Spleen (tissue), 11 donors: Measurements from ENCODE around the gene HMCN2. TPM values are rescaled to one million over a fixed set of nuclear protein-coding genes. Genes with fewer than 3 reads are reported as not detected.

Source experiments
- DNase-seq: peaks from one replicate; pipeline ENCODE4 v3.0.0-alpha.2; 2020
- H3K27ac ChIP-seq, 8 donors: fragments of 200-600 bp; sonication (generic) in 7 of 8; 1 replicate in 4 of 8; 2 replicates in 4 of 8; pipeline versions ENCODE4 v1.5.0 to v1.8.0; 2016 to 2021; ENCODE audit warnings: inconsistent platforms in 4 of 8, mild to moderate bottlenecking in 4 of 8, moderate library complexity in 1 of 8
- H3K27me3 ChIP-seq, 7 donors: fragments of 200-600 bp; sonication (generic) in 6 of 7; replicated peaks in 1 of 7; 1 replicate in 4 of 7; 2 replicates in 3 of 7; pipeline versions ENCODE4 v1.5.0 to v1.8.0; 2016 to 2021; ENCODE audit warnings: inconsistent platforms in 3 of 7, mild to moderate bottlenecking in 1 of 7
- H3K36me3 ChIP-seq, 6 donors: fragments of 200-600 bp; sonication (generic) in 5 of 6; 1 replicate in 4 of 6; 2 replicates in 2 of 6; pipeline versions ENCODE4 v1.5.0 to v1.8.0; 2016 to 2021; ENCODE audit warnings: inconsistent platforms in 2 of 6
- H3K4me1 ChIP-seq, 6 donors: fragments of 200-600 bp; sonication (generic) in 5 of 6; 1 replicate in 3 of 6; 2 replicates in 3 of 6; pipeline versions ENCODE4 v1.5.0 to v1.8.0; 2016 to 2021; ENCODE audit warnings: inconsistent platforms in 3 of 6
- H3K4me3 ChIP-seq, 8 donors: fragments of 200-600 bp; sonication (generic) in 7 of 8; 1 replicate in 4 of 8; 2 replicates in 4 of 8; pipeline versions ENCODE4 v1.5.0 to v1.8.0; 2016 to 2021; ENCODE audit warnings: inconsistent platforms in 4 of 8, mild to moderate bottlenecking in 4 of 8, moderate library complexity in 2 of 8
- H3K9me3 ChIP-seq, 8 donors: fragments of 200-600 bp; sonication (generic) in 7 of 8; 1 replicate in 4 of 8; 2 replicates in 4 of 8; pipeline versions ENCODE4 v1.5.0 to v1.8.0; 2016 to 2021; ENCODE audit warnings: inconsistent platforms in 4 of 8
- POLR2A ChIP-seq, 3 donors: fragments of 450-650 bp; IDR thresholded peaks; one replicate each; pipeline ENCODE4 v1.5.1; 2017; ENCODE audit warnings: antibody characterized with exemption in 3 of 3, mild to moderate bottlenecking in 1 of 3
- POLR2AphosphoS5 ChIP-seq, 3 donors: sonication (generic); formaldehyde crosslinking; IDR thresholded peaks; one replicate each; pipeline ENCODE4 v1.5.1; 2017; ENCODE audit warnings: antibody characterized with exemption in 3 of 3
- WGBS, 5 donors: extraction: QIAGEN DNeasy Blood & Tissue Kit in 3 of 5; methylation state at CpG; one replicate each; pipeline versions ENCODE4 v1.1.5 to v1.1.7; 2013 to 2018; 5-methylcytosine and 5-hydroxymethylcytosine counted together
- intact Hi-C: fragments of 100-400 bp; cut with DNase I; formaldehyde crosslinking; loops from one replicate; pipeline ENCODE4 v1.15.0; 2023; ENCODE audit warnings: low total_unique reads
- polyA plus RNA-seq, 3 donors: library from polyadenylated mRNA; stranded (reverse); fragments of 200-250 nt; gene quantifications; one replicate each; pipeline ENCODE4 v1.2.1, GENCODE V29; 2013
- total RNA-seq, 7 donors: library from RNA; depleted of rRNA in 3 of 7; stranded (reverse); fragments of >200 nt in 3 of 7; fragmentation: NEBNext Ultra II Directional in 4 of 7; extraction: Animal tissue kit (Norgen Biotek cat#: 25700) in 4 of 7; gene quantifications; one replicate each; pipeline versions ENCODE4 v1.1.0 to v1.2.1, GENCODE V29; 2016 to 2021
- TF ChIP-seq, protein P1 (sequence below), 11 experiments: fragments of 200-600 bp in 7 of 11; fragments of 450-650 bp in 4 of 11; sonication (generic) in 4 of 11; IDR thresholded peaks in 8 of 11; conservative IDR thresholded peaks in 3 of 11; 1 replicate in 7 of 11; 2 replicates in 4 of 11; pipeline versions ENCODE4 v1.4.0 to v1.8.0; 2016 to 2021; ENCODE audit warnings: antibody characterized with exemption in 11 of 11, inconsistent platforms in 4 of 11, mild to moderate bottlenecking in 1 of 11
- donor health status: healthy with polysubstance abuse.
- donor health status: DM: no; HTN: no; CAD: no; lungs with moderate emphysema.
- donor health status: DM: no; HTN: no; CAD: no.
- donor health status: Bipolar disorder and iron deficiency.
- donor health status: healthy.
- donor health status: DM: no; HTN: no; CAD: no.
- donor health status: DM: yes; HTN: yes; CAD: no.

HMCN2 gene
- total and polyA plus RNA-seq, 10 donors, result 0.09 to 1.9 (median 0.73) TPM

- no peak for DNase-seq
- H3K27me3 ChIP-seq, result peaks cover 0 to 66% (median 17%) of the 10 kb centered on the region in 7 donors
These were observed 208.0 kb downstream of the HMCN2 start for GRCh38 chr9:130473566-130473965.

GRCh38 chr9:130474106-130474505, 208.5 kb downstream of the HMCN2 start:
- intact Hi-C loops, result no loop called here
- H3K27me3 ChIP-seq, result peaks cover 0 to 61% (median 17%) of the 10 kb centered on the region in 7 donors
- WGBS, 5 donors, result 41 to 66% (median 48%) methylated on average over 14 to 15 of the region's 15 CpGs
- no peaks in the 10 kb centered on the region for H3K9me3 ChIP-seq
- no peak for DNase-seq
- H3K27ac ChIP-seq, result no peak overlapping the region
- no peak overlapping the region for H3K4me3 ChIP-seq
- TF ChIP-seq POLR2A (IDR thresholded peaks at IDR 0.05), result no peak
- TF ChIP-seq, protein P1, sequence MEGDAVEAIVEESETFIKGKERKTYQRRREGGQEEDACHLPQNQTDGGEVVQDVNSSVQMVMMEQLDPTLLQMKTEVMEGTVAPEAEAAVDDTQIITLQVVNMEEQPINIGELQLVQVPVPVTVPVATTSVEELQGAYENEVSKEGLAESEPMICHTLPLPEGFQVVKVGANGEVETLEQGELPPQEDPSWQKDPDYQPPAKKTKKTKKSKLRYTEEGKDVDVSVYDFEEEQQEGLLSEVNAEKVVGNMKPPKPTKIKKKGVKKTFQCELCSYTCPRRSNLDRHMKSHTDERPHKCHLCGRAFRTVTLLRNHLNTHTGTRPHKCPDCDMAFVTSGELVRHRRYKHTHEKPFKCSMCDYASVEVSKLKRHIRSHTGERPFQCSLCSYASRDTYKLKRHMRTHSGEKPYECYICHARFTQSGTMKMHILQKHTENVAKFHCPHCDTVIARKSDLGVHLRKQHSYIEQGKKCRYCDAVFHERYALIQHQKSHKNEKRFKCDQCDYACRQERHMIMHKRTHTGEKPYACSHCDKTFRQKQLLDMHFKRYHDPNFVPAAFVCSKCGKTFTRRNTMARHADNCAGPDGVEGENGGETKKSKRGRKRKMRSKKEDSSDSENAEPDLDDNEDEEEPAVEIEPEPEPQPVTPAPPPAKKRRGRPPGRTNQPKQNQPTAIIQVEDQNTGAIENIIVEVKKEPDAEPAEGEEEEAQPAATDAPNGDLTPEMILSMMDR (IDR thresholded peaks at IDR 0.05 in 8 of 11, conservative IDR thresholded peaks at IDR 0.05 in 3 of 11), result no peak
- no peak for TF ChIP-seq POLR2AphosphoS5 (IDR thresholded peaks at IDR 0.05)
- no peaks in the 10 kb centered on the region for H3K4me1 ChIP-seq
- H3K36me3 ChIP-seq, result peaks cover 0 to 29% (median 0%) of the 10 kb centered on the region in 6 donors

More at GRCh38 chr9:130473566-130473965, 208.0 kb downstream of the HMCN2 start:
- Histone ChIP-seq H3K4me1 (no peaks in the 10 kb centered on the region), H3K27ac (no peak overlapping the region), H3K4me3 (no peak overlapping the region), H3K9me3 (no peaks in the 10 kb centered on the region), H3K36me3 (peaks cover 0 to 29% (median 0%) of the 10 kb centered on the region in 6 donors)
- WGBS, 5 donors, result 52 to 67% (median 60%) methylated on average over 13 of the region's 13 CpGs
- TF ChIP-seq POLR2A (IDR thresholded peaks at IDR 0.05), result no peak
- TF ChIP-seq, protein P1 (IDR thresholded peaks at IDR 0.05 in 8 of 11, conservative IDR thresholded peaks at IDR 0.05 in 3 of 11), result no peak
- intact Hi-C loops, result no loop called here

- WGBS, 5 donors, result 77 to 82% (median 80%) methylated on average over 21 of the region's 21 CpGs
- intact Hi-C loops, result no loop called here
- Histone ChIP-seq H3K4me1 (no peaks in the 10 kb centered on the region), H3K27ac (no peak overlapping the region), H3K36me3 (peaks cover 0 to 29% (median 0%) of the 10 kb centered on the region in 6 donors), H3K4me3 (no peak overlapping the region), H3K9me3 (no peaks in the 10 kb centered on the region), H3K27me3 (peaks cover 0 to 43% (median 11%) of the 10 kb centered on the region in 7 donors)
- no peak for DNase-seq
- TF ChIP-seq POLR2A (IDR thresholded peaks at IDR 0.05) (no peak), POLR2AphosphoS5 (IDR thresholded peaks at IDR 0.05) (no peak)
- TF ChIP-seq, protein P1 (IDR thresholded peaks at IDR 0.05 in 8 of 11, conservative IDR thresholded peaks at IDR 0.05 in 3 of 11), result no peak
These were observed 210.7 kb downstream of the HMCN2 start for GRCh38 chr9:130476151-130476730.

DNA sequence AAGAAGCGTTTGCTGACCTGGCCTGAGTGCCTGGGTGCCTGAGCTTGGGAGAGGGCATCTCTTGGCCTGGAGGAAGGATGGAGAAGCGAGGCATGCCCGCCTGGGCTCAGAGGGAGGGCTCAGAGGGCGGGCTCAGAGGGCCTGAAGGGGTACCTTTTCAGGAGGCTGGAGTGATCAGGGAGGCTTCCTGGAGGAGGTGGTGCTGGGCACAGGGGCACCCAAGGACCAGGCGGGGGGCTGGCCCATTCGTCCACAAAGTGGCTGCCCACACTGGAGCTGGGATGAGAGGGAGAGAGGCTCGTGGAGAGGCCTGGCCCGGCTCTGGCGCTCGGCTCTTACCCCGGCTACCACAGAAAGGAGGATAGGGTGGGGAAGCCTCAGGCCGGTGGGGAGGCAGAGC, 212.0 kb downstream of the HMCN2 start:
- H3K27me3 ChIP-seq, result peaks cover 0 to 32% (median 3%) of the 10 kb centered on the region in 7 donors
- WGBS, 5 donors, result 86 to 91% (median 88%) methylated on average over 11 to 12 of the region's 12 CpGs
- intact Hi-C loops, result no loop called here
- no peak for DNase-seq
- no peaks in the 10 kb centered on the region for H3K9me3 ChIP-seq
- TF ChIP-seq POLR2A (IDR thresholded peaks at IDR 0.05), result no peak
- TF ChIP-seq, protein P1 (IDR thresholded peaks at IDR 0.05 in 8 of 11, conservative IDR thresholded peaks at IDR 0.05 in 3 of 11), result no peak
- TF ChIP-seq POLR2AphosphoS5 (IDR thresholded peaks at IDR 0.05), result no peak
- no peak overlapping the region for H3K4me3 ChIP-seq
- no peak overlapping the region for H3K27ac ChIP-seq
- H3K36me3 ChIP-seq, result peaks cover 0 to 26% (median 0%) of the 10 kb centered on the region in 6 donors
- H3K4me1 ChIP-seq, result no peaks in the 10 kb centered on the region
